ENCODE measurements around the gene DNAJA4.

The DNAJA4 gene

DNA sequence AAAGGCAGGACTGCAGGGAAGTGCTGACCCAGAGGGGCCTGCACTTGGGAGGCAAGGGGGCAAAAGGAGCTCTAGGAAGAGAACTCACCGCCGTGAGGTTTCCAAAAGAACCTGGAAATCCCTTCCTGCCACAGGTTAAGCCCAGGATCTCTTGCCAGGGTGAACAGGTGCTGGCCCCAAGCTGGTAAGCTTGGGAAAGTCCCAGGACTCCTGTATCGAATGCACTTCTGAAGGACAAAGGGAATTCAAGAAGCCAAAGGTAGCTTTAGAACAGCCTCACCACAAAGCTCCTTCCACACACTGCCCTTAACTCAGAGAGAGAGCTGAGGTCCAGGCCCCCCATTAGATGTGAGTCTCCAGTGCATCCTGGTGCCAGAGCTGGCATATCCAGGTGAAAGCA lies 46.9 kb downstream of the DNAJA4 start:
- TF ChIP-seq, protein P1, sequence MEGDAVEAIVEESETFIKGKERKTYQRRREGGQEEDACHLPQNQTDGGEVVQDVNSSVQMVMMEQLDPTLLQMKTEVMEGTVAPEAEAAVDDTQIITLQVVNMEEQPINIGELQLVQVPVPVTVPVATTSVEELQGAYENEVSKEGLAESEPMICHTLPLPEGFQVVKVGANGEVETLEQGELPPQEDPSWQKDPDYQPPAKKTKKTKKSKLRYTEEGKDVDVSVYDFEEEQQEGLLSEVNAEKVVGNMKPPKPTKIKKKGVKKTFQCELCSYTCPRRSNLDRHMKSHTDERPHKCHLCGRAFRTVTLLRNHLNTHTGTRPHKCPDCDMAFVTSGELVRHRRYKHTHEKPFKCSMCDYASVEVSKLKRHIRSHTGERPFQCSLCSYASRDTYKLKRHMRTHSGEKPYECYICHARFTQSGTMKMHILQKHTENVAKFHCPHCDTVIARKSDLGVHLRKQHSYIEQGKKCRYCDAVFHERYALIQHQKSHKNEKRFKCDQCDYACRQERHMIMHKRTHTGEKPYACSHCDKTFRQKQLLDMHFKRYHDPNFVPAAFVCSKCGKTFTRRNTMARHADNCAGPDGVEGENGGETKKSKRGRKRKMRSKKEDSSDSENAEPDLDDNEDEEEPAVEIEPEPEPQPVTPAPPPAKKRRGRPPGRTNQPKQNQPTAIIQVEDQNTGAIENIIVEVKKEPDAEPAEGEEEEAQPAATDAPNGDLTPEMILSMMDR (IDR thresholded peaks at IDR 0.05; ENCODE audit: low read depth, low read length, missing control alignments), result no peak
- in situ Hi-C loops (cut with HindIII; ENCODE audit: low sequenced_read_pairs), result no loop called here

DNA sequence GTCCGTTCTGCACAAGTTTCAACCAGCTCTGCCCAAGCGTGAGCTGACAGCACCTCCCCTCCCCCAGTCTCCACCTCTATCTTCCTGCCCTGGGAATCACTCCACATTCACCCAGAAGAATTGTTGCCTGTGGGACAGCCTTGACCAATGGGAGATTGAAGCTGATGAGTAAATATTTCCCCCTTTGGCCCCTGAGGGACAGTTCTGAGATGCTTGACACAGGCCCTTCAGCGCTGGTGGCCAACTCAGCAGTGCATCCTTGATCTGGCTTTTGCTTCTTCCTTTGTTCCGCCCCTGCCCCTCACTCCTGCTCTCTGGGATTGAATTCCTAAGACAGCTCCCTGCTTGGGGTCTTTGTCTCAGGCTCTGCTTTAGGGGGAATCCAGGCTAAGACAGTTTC lies 48.2 kb downstream of the DNAJA4 start:
- no peak overlapping the region for H3K4me3 ChIP-seq (ENCODE audit: low read depth, low read length)
- TF ChIP-seq, protein P1 (IDR thresholded peaks at IDR 0.05; ENCODE audit: low read depth, low read length, missing control alignments), result no peak
- in situ Hi-C loops (cut with HindIII; ENCODE audit: low sequenced_read_pairs), result no loop called here
- no peak for DNase-seq (ENCODE audit: low read depth)

More for the DNA sequence above, 46.9 kb downstream of the DNAJA4 start:
- no peak for DNase-seq (ENCODE audit: low read depth)
- no peak overlapping the region for H3K4me3 ChIP-seq (ENCODE audit: low read depth, low read length)

DNA sequence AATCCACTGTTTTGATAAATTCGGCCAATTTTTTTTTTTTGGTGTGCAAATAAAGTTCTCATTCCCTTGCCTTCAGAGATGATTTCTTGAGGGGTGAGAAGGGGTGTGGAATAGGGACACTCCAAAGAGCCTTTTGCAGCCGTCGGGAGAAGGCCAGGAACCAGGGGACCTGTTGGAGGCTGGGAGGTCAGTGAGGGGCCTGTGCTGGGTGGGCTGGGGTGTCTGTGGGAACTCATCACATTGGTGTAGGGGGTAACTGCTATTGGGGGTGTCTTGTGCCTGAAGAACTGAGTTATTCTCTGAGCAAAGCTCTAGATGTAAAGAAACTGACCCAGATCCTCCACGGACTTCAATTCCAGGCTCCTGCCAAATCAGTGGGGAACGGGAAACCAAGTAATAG lies 48.6 kb downstream of the DNAJA4 start:
- TF ChIP-seq, protein P1 (IDR thresholded peaks at IDR 0.05; ENCODE audit: low read depth, low read length, missing control alignments), result no peak
- in situ Hi-C loops (cut with HindIII; ENCODE audit: low sequenced_read_pairs), result no loop called here
- DNase-seq (ENCODE audit: low read depth), result no peak
- H3K4me3 ChIP-seq (ENCODE audit: low read depth, low read length), result no peak overlapping the region

DNA sequence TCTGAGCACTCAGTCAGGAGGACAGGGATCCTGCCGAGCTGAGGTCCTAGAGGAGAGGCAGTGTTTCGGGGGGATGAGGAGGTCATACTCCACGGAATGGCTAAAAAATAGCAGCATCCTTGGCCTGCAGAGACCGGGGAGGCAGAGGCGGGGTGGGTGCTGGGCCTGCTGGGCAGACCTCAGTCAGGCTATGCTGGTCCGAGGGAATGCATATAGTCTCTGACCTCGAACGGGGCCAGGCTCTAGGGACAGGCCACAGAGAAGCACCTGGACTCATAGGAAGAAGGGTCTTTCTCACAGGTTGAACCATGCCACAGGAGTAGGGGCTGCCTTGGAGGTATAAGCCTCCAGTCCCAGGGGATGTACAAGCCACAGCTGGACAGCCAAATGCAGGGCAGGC lies 49.0 kb downstream of the DNAJA4 start:
- in situ Hi-C loops (cut with HindIII; ENCODE audit: low sequenced_read_pairs), result no loop called here
- DNase-seq (ENCODE audit: low read depth), result no peak
- H3K4me3 ChIP-seq (ENCODE audit: low read depth, low read length), result no peak overlapping the region
- TF ChIP-seq, protein P1 (IDR thresholded peaks at IDR 0.05; ENCODE audit: low read depth, low read length, missing control alignments), result no peak

DNA sequence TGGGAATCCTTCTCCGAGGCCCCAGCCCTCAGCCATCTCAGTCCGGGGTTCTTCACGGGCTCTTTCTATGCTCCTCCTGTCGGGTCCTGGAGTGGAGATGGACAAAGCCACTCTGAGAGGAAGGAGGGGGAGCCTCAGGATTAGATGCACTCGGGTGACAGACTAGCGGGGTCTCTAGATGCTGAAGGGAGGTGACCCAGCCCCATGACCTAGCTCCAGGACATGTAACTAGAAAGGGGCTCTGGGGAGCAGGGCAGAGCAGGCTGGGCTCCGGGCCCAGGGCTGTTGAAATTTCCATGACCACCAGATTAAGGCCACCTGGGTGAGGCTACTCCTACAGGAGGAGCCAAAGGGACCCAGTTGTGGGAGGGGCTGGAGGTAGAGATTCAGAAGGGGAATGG lies 49.8 kb downstream of the DNAJA4 start:
- in situ Hi-C loops (cut with HindIII; ENCODE audit: low sequenced_read_pairs), result no loop called here
- DNase-seq (ENCODE audit: low read depth), result no peak

DNA sequence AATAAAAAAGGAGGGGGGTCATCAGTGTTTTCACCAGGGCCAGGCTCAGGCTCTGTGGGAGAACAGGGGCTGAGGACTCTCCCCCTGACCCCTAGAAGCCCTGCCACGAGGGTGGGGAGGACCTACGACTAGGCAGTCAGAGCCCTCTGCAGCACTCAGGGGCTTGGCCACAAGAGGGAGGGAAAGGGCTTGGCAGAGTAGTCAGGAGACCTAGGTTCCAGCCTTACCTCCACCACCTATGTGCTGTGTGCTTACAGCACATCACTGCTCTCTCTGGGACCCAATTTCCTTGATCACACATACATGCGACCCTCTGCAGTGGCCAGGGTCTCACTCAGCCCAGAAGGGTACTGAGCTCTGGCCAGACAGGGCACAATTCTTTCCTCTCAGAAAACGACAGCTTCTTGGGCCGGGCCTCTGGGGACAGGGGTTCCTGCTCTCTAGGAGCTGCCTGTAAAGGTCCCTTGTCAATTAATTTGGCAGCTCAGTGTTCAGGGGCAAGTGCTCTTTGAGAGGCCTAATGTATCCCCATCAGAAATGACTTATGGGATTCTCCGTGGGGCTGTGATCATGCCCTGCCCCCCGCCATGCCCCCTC lies 51.4 kb downstream of the DNAJA4 start:
- TF ChIP-seq, protein P1 (IDR thresholded peaks at IDR 0.05; ENCODE audit: low read depth, low read length, missing control alignments), result peak; percentile 42
- DNase-seq (ENCODE audit: low read depth), result no peak
- H3K4me3 ChIP-seq (ENCODE audit: low read depth, low read length), result no peak overlapping the region
- in situ Hi-C loops (cut with HindIII; ENCODE audit: low sequenced_read_pairs), result no loop called here

More for the DNA sequence above, 49.8 kb downstream of the DNAJA4 start:
- TF ChIP-seq, protein P1 (IDR thresholded peaks at IDR 0.05; ENCODE audit: low read depth, low read length, missing control alignments), result no peak
- H3K4me3 ChIP-seq (ENCODE audit: low read depth, low read length), result no peak overlapping the region

All from astrocyte of the cerebellum (primary cell).